NCI-H82 (cell line): Measurements from ENCODE around the gene CAMSAP1.
A peak's percentile ranks its signal among the peaks of the same experiment; 100 is the strongest.
"Not testable (repeated sequence)": the region's sequence is repeated elsewhere in the genome, so short reads cannot be mapped to it uniquely, and the experiment has no call there.

Source experiments
- DNase-seq: peaks from one replicate; lab custom pipeline; 2025; lab: John Stamatoyannopoulos, UW

CAMSAP1 gene, protein sequence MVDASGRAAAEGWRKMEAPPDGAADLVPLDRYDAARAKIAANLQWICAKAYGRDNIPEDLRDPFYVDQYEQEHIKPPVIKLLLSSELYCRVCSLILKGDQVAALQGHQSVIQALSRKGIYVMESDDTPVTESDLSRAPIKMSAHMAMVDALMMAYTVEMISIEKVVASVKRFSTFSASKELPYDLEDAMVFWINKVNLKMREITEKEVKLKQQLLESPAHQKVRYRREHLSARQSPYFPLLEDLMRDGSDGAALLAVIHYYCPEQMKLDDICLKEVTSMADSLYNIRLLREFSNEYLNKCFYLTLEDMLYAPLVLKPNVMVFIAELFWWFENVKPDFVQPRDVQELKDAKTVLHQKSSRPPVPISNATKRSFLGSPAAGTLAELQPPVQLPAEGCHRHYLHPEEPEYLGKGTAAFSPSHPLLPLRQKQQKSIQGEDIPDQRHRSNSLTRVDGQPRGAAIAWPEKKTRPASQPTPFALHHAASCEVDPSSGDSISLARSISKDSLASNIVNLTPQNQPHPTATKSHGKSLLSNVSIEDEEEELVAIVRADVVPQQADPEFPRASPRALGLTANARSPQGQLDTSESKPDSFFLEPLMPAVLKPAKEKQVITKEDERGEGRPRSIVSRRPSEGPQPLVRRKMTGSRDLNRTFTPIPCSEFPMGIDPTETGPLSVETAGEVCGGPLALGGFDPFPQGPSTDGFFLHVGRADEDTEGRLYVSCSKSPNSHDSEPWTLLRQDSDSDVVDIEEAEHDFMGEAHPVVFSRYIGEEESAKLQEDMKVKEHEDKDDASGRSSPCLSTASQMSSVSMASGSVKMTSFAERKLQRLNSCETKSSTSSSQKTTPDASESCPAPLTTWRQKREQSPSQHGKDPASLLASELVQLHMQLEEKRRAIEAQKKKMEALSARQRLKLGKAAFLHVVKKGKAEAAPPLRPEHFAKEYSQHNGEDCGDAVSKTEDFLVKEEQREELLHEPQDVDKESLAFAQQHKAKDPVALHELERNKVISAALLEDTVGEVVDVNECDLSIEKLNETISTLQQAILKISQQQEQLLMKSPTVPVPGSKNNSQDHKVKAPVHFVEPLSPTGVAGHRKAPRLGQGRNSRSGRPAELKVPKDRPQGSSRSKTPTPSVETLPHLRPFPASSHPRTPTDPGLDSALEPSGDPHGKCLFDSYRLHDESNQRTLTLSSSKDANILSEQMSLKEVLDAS (N-terminal part only)

DNA sequence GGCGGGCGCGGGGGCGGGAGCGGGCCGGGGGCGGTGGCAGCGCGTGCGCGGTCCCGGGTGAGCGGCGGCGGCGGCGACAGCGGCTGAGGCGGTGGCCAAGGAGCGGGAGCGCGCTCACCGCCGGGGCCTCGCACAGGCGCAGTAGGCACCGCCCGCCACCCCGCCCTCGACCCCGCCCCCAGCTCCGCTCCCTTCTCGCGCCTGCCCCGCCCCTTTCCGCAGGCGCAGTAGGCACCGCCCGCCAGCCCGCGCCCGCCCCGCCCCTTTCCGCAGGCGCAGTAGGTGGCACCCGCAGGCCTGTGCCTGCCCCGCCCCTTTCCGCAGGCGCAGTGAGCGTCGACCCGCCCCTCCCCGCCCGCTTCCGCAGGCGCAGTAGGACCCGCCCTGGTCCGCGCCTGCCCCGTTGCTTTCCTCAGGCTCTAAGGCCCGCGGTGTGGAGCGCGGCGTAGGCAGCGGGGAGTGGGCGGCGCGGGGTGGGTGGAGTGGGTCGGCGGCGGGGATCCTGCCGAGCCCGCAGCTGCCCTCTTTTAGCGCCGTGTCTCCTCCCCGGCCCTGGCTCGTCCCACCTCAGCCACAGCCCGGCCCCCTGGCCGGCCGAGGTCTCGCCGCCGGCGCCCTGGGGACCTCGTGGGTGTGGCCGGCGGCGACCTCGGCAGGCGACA lies at the start of gene CAMSAP1:
Gene CAMSAP1 (minus strand): TSS at position 116 of the 662 bp plus-strand sequence. CDS start 387 bp downstream, outside the sequence.
- DNase-seq: peak; percentile 95

DNA sequence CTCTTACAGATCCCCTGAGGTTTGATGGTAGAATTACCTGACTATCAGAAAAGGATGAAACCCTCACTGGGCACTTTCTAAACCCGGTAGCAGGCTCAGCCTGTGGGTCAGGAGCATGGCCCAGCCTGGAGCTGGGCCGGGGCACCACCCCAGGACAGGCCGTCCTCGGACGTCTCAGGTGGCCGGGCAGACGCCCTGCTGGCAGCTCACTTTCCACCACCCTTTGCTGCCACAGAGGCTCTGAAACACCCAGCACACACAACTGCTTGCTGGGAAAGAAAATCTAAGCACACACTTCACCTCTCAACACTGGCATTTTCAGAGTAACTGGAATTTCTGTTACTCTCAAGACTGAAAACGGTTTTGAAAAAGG lies 49.4 kb upstream of the CAMSAP1 start:
- no peak for DNase-seq

DNA sequence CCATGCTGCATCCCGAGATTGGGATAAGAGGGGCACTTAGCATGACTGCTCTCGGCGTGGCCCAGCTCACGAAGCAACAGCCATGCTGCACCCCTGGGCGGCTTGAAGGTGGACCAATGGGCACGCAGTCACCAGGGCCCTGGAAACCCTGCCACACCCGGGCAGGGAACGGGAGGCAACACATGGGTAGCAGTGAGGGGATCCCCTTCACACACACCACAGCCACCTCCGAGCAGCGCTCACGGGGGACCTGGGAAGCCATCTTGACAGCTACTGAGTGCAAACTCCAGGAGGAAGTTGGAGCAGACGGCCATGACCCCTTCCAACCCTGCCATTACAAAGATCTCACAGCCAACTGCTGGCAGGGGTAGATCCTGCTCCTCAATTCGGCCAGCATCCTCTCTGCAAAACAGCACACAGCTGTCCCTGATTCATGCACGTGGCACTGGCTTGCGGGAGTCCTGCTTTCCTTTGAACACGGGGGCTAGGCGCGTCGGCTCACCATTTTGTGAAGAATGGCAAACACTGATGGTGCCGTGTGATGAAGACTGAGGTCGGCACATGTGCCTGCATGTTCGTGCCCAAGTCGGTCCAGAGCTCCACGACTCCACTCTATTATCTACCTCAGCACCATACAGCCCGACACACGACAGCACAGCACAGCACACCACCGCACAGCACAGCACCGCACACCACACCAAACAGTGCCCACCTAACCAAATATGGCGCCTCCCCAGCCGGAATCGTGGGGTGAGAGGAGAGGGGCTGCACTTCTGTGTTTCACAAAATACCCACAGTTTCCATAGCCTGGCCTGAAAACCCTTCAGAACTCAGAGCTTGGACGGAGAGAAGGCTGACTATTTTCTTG lies 48.8 kb upstream of the CAMSAP1 start:
- no peak for DNase-seq

DNA sequence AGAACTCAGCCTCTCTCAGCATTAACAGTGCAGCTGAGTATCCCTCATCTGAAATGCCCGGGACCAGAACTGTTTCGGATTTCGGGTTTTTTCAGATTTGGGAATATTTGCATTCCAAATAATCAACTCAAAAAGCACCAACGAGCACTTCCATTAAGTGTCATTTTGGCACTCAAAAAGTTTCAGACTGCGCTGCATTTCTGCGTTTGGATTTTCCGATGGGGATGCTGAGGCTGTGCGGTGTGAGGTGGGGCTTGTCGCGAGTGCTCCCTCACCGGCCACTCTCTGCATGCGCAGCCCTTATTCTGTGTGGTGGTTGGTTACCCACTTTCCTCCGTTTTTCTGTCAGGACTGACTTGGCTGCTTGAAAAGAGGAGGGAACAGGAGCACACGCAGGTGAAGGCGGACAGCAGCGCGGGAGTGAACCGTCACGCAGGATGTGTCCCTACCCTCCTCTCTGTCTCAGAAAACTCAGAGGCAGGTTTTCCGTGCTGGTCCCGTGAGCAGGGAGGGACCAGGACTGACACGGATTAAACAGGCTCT lies 45.4 kb upstream of the CAMSAP1 start:
- no peak for DNase-seq

DNA sequence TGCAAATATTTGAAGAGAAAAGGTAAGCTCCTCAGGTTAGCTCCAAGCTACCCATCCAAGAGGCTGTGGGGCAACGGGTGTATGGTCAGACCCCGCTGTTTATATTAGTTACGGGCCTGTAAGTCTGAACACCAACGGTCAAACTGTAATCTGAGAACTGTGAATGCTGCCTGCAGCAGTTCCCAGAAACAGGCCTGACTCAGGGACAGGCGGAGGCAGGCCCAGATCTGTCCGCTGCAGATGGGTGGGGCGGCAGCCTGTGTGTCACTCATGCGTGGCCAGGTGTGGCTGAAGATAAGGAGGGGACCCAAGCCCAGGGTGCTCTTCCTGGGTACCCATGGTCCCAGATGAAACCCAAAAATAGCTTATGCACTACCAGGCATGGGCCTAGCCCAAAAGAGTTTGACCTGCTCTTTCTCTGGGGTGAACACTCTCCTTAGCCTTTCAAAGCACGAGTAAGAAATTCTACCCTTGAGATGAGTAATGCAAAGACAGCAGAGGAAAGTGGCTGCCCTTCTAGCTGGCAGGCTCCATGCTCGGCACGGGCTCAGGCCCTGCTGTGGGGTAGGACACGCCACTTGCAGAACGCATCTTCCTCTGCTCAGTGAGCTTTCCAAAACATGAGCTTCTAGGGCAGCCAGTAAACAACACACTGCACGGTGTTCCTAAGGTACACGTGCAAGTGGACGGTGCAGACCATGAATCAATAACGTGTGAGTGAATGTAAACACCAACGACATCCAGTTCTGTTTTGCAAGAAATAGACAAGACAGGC lies 44.7 kb upstream of the CAMSAP1 start:
- DNase-seq: no peak

DNA sequence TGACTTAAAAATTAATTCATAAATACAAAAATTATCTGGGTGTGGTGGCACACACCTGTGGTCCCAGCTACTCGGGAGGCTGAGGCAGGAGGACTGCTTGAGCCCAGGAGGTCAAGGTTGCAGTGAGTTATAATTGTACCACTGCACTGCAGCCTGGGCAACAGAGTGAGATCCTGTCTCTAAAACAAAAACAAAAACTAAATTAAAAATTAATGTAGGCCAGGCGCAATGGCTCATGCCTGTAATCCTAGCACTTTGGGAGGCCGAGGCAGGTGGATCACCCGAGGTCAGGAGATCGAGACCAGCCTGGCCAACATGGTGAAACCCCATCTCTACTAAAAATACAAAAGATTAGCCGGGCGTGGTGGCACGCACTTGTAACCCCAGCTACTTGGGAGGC lies 44.0 kb upstream of the CAMSAP1 start:
- DNase-seq: not testable (repeated sequence)

DNA sequence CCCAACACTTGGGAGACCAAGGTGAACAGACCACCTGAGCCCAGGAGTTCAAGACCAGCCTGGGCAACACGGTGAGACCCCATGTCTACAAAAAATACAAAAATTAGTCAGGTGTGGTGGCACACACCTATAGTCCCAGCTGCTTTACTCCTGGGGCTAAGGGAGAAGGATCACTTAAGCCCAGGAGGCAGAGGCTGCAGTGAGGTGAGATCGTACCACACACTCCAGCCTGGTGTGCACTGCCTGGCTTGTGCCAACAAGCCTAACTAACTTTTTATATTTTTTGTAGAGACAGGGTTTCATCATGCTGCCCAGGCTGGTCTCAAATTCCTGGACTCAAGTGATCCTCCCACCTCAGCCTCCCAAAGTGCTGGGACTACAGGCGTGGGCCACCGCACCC lies 43.5 kb upstream of the CAMSAP1 start:
- not testable (repeated sequence) for DNase-seq

DNA sequence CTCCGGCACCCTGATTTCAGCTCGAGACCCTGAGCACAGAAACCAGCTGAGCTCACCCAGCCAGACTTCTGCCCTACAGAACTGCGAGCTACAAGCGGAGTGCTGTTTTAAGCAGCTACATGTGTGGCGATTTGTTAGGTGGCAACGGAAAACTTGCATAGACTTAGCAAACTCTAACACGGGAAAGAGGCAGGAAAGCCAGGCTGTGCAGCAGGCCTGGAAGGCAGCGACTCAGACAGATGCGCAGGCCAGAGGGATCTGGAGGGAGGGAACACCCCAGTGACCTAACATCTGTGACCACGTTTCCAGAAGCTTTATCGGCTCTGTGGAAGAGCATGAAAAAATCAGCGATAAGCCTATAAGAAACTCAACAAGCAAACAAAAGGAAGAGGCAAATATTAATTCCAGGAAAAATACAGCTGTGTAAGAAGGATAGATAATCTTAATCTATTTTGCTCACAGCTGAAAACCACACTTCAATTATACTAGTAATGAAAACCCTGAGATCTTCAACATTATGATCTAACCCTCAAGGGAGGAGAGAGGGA lies 42.9 kb upstream of the CAMSAP1 start:
- no peak for DNase-seq

DNA sequence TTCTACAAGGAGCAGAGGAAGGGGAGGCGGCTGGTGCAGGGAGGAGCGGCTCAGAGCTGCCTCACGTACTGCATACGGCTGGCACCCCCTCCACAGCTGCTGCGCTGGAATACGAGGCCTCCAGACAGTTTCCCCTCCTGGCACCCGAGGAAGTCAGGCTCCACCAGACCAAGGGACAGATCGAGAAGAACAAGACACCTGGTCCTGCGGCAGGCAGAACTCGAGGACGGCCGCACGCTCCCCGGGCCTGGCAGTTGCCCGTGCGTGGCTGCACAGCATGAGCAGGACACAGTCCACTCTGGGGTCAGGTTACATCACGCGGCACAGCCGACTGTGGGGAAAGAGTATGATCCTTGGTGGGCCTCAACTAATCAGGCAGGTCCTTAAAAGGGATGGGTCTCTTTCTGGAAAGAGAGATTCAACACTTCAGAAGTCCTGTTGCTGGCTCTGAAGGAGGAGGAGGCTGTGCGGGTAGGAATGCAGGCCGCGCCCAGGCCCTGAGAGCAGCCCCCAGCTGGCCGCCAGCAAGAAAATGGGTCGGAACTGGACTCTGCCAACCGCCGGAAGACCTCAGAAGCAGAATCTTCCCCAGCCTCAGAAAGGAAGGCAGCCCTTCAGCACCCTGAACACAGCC lies 42.3 kb upstream of the CAMSAP1 start:
- no peak for DNase-seq

DNA sequence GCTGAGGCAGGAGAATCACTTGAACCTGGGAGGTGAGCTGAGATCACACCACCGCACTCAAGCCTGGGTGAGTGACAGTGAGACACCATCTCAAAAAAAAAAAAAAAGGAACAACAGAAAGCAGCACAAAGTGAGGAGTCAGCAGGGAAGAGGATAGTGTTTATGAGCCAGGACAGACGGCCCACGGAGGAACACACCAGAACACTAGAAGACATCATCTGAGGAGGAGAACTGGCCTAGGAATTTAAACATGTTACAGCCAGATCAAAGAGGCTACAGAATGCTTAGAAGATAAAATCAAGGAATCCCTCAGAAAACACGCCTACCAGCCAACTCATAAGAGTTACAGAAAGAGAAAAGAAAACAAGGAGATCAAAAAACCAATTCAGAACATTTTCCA lies 41.6 kb upstream of the CAMSAP1 start:
- no peak for DNase-seq

DNA sequence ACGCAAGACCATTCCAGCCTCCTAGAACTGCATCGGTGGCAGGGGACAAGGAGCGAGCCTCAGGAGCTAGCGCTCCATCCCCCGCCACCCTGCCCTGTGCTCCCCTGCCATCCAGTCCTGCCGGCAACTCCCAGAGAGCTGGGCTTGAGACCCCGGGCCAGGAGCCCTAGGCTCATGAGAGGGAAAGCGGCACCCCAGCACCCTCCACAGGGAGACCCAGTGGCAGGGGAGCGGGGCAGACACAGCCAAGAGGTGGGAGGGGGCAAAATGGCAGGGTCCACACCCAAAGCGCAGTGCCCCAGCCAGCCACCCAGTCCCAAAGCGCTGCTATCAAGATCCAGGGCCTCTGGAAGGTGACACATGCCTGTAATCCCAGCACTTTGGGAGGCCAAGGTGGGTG lies 41.1 kb upstream of the CAMSAP1 start:
- no peak for DNase-seq

DNA sequence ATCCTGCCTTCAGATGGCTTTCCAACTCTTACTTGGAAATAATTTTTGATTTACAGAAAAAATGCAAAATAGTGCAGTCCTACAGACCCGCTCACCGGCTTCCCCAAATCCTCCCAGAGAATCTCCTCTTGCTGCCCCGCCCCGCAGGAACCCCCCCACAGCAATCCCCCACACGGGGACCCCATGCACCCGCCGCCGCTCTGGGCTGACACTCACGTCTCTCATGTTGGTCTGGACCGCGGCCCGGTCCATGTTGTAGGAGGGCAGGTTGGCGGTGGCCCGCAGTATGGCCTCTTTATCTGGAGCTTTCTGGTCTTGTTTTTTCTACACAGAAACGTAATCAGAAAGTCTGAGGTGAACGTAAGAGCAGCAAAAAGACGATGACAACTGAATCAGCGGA lies 40.2 kb upstream of the CAMSAP1 start:
- no peak for DNase-seq

DNA sequence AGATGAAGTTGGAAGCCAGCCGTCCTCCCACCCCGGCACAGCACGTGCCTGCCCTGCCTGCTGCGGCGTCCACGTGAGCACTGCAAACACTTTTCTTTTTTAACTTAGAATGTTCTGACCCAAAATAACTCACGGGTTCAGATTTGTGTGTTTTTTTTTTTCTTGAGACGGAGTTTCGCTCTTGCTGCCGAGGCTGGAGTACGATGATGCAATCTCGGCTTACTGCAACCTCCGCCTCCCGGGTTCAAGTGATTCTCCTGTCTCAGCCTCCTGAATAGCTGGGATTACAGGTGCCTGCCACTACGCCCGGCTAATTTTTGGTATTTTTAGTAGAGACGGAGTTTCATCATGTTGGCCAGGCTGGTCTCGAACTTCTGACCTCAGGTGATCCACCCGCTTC lies 39.8 kb upstream of the CAMSAP1 start:
- DNase-seq: not testable (repeated sequence)

DNA sequence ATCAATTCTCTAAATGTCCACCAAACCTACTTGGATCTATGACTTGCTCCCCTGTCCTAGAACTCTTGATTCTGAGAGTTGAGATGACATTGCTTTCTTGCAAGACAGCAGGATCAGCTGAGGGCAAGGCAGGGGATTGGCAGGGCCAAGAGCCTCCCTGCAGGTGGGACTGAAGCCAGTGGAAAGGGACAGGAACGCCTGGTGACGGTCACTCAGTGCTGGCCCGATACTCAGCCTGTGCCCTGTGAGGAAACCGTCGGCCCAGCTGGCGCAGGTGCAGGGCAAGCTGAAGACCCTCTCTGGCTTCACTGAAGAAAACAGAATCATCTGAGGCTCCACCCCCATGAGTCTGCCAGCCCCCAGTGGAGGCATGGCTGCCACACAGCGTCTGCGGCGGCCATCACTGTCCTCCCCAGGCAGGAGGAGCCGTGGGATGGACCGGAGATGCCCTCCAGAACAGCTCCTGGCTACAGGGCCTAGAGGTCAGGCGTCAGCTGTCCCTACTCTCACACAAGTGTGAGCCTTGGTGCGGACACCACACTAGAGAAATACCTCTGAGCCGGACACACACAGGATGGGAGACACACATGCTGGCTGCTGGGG lies 39.1 kb upstream of the CAMSAP1 start:
- no peak for DNase-seq

DNA sequence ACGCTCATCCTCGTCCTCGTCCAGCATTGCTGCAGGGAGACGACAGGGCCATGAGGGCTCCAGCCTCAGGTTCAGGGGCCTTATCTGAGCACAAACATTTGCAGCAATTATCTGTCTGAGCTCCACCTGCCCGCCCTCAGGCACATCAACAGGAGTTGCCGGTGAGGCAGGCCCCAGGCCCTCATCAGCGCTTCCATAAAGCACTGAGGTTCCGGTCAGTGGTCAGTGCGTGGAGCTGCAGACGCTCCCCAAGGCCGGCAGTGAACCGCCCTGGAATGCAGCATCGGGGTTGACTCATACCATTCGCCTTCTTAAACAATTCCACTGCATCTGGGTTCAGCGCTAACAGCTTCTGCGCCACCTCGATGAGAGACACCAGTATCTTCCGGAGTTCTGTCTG lies 38.6 kb upstream of the CAMSAP1 start:
- no peak for DNase-seq

DNA sequence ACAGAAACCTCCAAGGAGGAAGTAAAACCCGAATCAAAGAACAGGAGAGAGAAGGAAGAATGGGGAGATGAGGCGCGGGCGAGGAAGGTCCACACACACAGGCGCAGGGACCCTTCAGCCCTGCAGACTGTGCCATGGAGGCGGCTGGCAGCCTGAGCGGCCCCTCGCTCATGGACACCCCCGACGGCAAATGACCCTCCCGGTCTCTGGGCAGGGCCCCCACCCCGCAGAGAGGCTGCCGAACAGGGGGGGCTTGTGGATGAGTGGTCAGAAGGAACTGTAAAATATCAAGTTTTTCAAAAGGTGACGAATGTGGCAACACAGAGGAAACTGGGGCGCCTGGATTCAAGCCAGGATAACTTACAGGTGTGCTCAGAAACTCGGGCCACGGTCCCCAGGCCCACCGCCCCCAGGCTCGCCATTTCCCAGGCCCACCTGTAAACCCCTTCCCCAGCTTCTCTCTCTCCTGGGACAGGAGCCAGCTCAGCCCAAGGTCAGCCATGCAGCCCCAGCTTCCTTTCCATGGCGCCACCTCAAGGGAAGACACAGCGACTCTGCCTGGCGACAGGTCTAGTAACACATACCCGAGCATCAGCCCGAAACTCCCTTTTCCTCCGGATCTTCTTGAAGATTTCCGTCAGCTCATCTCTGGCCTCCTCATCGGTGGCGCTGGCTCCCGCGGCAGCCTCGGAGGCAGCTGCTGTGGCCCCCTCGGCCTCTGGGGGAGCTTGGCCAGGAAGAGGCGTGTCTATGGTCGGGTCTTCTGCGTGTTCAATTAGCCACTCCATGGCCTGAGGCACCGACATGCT lies 37.3 kb upstream of the CAMSAP1 start:
- DNase-seq: no peak

DNA sequence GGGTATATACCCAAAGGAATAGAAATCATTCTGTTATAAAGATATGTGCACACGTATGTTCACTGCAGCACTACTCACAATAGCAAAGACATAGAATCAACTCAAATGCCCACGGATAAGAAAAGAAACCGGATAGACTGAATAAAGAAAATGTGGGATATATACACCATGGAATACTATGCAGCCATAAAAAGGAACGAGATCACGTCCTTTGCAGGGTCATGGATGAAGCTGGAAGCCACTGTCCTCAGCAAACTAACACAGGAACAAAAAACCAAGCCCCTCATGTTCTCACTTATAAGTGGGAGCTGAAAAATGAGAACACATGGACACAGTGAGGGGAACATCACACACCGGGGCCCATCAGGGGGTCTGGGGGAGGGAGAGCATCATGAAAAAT lies 36.3 kb upstream of the CAMSAP1 start:
- DNase-seq: not testable (repeated sequence)
